HG03175 (cell line): ENCODE data around the gene CCDC142.

ENCODE experiments used
- ATAC-seq: cut with Tn5 transposase; IDR thresholded peaks from one replicate; pipeline ENCODE4 v1.9.1; 2021; ENCODE audit warnings: mild to moderate bottlenecking, moderate library complexity; ENCODE audit not compliant: unreplicated experiment

CCDC142 gene

GRCh38 chr2:74425523-74425922 is 57.3 kb downstream of the CCDC142 start:
- no peak for ATAC-seq

- ATAC-seq: no peak
Measured at GRCh38 chr2:74424995-74425406, 57.8 kb downstream of the CCDC142 start.

- no peak for ATAC-seq
Measured at GRCh38 chr2:74424139-74424992, 58.4 kb downstream of the CCDC142 start.
